A549 (cell line): ENCODE results near the gene EIF5. TPM values are rescaled to one million over a fixed set of nuclear protein-coding genes. Genes with fewer than 3 reads are reported as not detected.

Experiments
- ATAC-seq, 2 experiments: fragments of 200-7000 bp in 1 of 2; fragments of >200 bp in 1 of 2; cut with Nextera tagmentation in 1 of 2; cut with Tn5 transposase in 1 of 2; 3 replicates each; pipeline versions ENCODE4 v1.8.0 to v1.9.1; 2018 to 2020; ENCODE audit warnings: mild to moderate bottlenecking in 1 of 2, moderate library complexity in 1 of 2
- CTCF ChIA-PET: fragments of 300-600 bp; sonication (Branson Sonifier 250); formaldehyde crosslinking; extraction: SDS; loops from one replicate; lab custom pipeline; 2021; ENCODE audit warnings: antibody characterized with exemption, inconsistent platforms; lab: Yijun Ruan, JAX
- POLR2A ChIA-PET: fragments of 350-600 bp; formaldehyde crosslinking; extraction: SDS; loops from one replicate; lab custom pipeline; 2021; ENCODE audit warnings: antibody characterized with exemption, inconsistent platforms; lab: Yijun Ruan, JAX
- DNase-seq, 2 experiments: peaks; one replicate each; pipeline versions ENCODE4 v3.0.0 to v3.0.0-alpha.2; 2011 to 2016; ENCODE audit warnings: low read depth in 1 of 2, low spot score in 1 of 2
- FAIRE-seq: peaks from 2 replicates; lab custom pipeline; 2011; peaks lifted over from hg19 to GRCh38; lab: Jason Lieb, UNC
- H3K27ac ChIP-seq, 2 experiments: fragments of >200 bp; sonication (Bioruptor Twin); formaldehyde crosslinking; 3 replicates each; pipeline ENCODE4 v1.5.1; 2016 to 2017
- H3K4me1 ChIP-seq: fragments of >200 bp; sonication (Bioruptor Twin); formaldehyde crosslinking; 3 replicates; pipeline ENCODE4 v1.6.1; 2016
- H3K4me2 ChIP-seq: fragments of >200 bp; sonication (Bioruptor Twin); formaldehyde crosslinking; 3 replicates; pipeline ENCODE4 v1.6.1; 2016
- H3K4me3 ChIP-seq: fragments of >200 bp; sonication (Bioruptor Twin); formaldehyde crosslinking; 3 replicates; pipeline ENCODE4 v1.5.1; 2016
- H3K9me3 ChIP-seq: fragments of >200 bp; sonication (Bioruptor Twin); formaldehyde crosslinking; 3 replicates; pipeline ENCODE4 v1.6.1; 2016
- BCL3 ChIP-seq: fragments of >200 bp; sonication (Bioruptor Twin); formaldehyde crosslinking; IDR thresholded peaks from 3 replicates; pipeline ENCODE4 v1.6.1; 2016
- BHLHE40 ChIP-seq: IDR thresholded peaks from 2 replicates; pipeline ENCODE4 v1.6.1; 2012; ENCODE audit warnings: low read depth, low read length, inconsistent platforms
- CBX2 ChIP-seq: fragments of 200-600 bp; sonication (generic); IDR thresholded peaks from 2 replicates; pipeline ENCODE4 v1.6.1; 2016; ENCODE audit warnings: low read depth, mild to moderate bottlenecking, borderline replicate concordance
- CHD2 ChIP-seq: fragments of 150-350 bp; IDR thresholded peaks from 2 replicates; pipeline ENCODE4 v1.6.1; 2014; ENCODE audit warnings: low read length; ENCODE audit not compliant: partially characterized antibody
- ELK1 ChIP-seq: fragments of 150-350 bp; IDR thresholded peaks from 2 replicates; pipeline ENCODE4 v1.6.1; 2014; ENCODE audit warnings: low read depth, mild to moderate bottlenecking, low read length
- ESRRA ChIP-seq: fragments of 150-350 bp; IDR thresholded peaks from 2 replicates; pipeline ENCODE4 v1.6.1; 2014; ENCODE audit warnings: mild to moderate bottlenecking, low read length, borderline replicate concordance
- HES2 ChIP-seq: fragments of >200 bp; sonication (Bioruptor Twin); formaldehyde crosslinking; IDR thresholded peaks from 2 replicates; pipeline ENCODE4 v1.6.1; 2016
- HEYL ChIP-seq: fragments of 250-450 bp; sonication (Bioruptor Pico); IDR thresholded peaks from 2 replicates; pipeline ENCODE4 v1.8.0; 2021; ENCODE audit warnings: mild to moderate bottlenecking, moderate library complexity
- HOXA7 ChIP-seq: fragments of 250-450 bp; sonication (Bioruptor Pico); IDR thresholded peaks from 2 replicates; pipeline ENCODE4 v1.5.0; 2020; ENCODE audit warnings: mild to moderate bottlenecking, moderate library complexity
- JUNB ChIP-seq: fragments of >200 bp; sonication (Bioruptor Twin); formaldehyde crosslinking; IDR thresholded peaks from 2 replicates; pipeline ENCODE4 v1.6.1; 2016
- MAFK ChIP-seq: fragments of 450-650 bp; IDR thresholded peaks from 2 replicates; pipeline ENCODE4 v1.6.1; 2014; ENCODE audit not compliant: partially characterized antibody
- MAX ChIP-seq: IDR thresholded peaks from 2 replicates; pipeline ENCODE4 v1.6.1; 2012
- MAZ ChIP-seq: fragments of 150-350 bp; IDR thresholded peaks from 2 replicates; pipeline ENCODE4 v1.6.1; 2014; ENCODE audit warnings: antibody characterized with exemption, low read depth, low read length, borderline replicate concordance
- NR3C1 ChIP-seq: fragments of >200 bp; sonication (Bioruptor Twin); formaldehyde crosslinking; IDR thresholded peaks from 3 replicates; pipeline ENCODE4 v1.6.1; 2017
- POLR2A ChIP-seq: IDR thresholded peaks from 2 replicates; pipeline ENCODE4 v1.6.1; 2012; ENCODE audit warnings: mild to moderate bottlenecking, low read length
- RAD21 ChIP-seq, 2 experiments: fragments of >200 bp in 1 of 2; sonication (Bioruptor Twin) in 1 of 2; formaldehyde crosslinking in 1 of 2; IDR thresholded peaks in 1 of 2; conservative IDR thresholded peaks in 1 of 2; 2 replicates in 1 of 2; 3 replicates in 1 of 2; pipeline ENCODE4 v1.6.1; 2012 to 2018; ENCODE audit warnings: inconsistent platforms in 1 of 2
- RARB ChIP-seq: fragments of 250-450 bp; sonication (Bioruptor Pico); IDR thresholded peaks from 2 replicates; pipeline ENCODE4 v1.8.0; 2021; ENCODE audit warnings: mild to moderate bottlenecking, moderate library complexity
- REST ChIP-seq: fragments of 200-600 bp; sonication (generic); IDR thresholded peaks from 2 replicates; pipeline ENCODE4 v1.6.1; 2016; ENCODE audit warnings: antibody characterized with exemption, mild to moderate bottlenecking, moderate library complexity
- RFX5 ChIP-seq: fragments of 450-650 bp; IDR thresholded peaks from 2 replicates; pipeline ENCODE4 v1.7.1; 2014; ENCODE audit warnings: antibody characterized with exemption, mild to moderate bottlenecking, moderate library complexity
- TFCP2L1 ChIP-seq: fragments of 250-450 bp; sonication (Bioruptor Pico); IDR thresholded peaks from 2 replicates; pipeline ENCODE4 v1.5.0; 2021; ENCODE audit warnings: mild to moderate bottlenecking
- TP53 ChIP-seq: fragments of 250-450 bp; sonication (Bioruptor Pico); IDR thresholded peaks from 2 replicates; pipeline ENCODE4 v1.5.0; 2021; ENCODE audit warnings: mild to moderate bottlenecking, moderate library complexity
- USF2 ChIP-seq: fragments of 450-650 bp; IDR thresholded peaks from 2 replicates; pipeline ENCODE4 v1.6.1; 2014; ENCODE audit warnings: antibody characterized with exemption
- ZNF302 ChIP-seq: fragments of 250-450 bp; sonication (Bioruptor Pico); IDR thresholded peaks from 2 replicates; pipeline ENCODE4 v1.9.0; 2021; ENCODE audit warnings: inconsistent platforms, mild to moderate bottlenecking, moderate library complexity
- ZSCAN20 ChIP-seq: fragments of 250-450 bp; sonication (Bioruptor Pico); IDR thresholded peaks from 2 replicates; pipeline ENCODE4 v1.8.0; 2022; ENCODE audit warnings: mild to moderate bottlenecking, moderate library complexity
- WGBS: methylation state at CpG from one replicate; pipeline ENCODE4 v1.1.6; 2017; ENCODE audit errors: missing lambda C conversion rate; 5-methylcytosine and 5-hydroxymethylcytosine counted together
- polyA plus RNA-seq, 4 experiments: library from polyadenylated mRNA; depleted of rRNA in 3 of 4; stranded (reverse); fragments of >200 nt; fragmentation: RNase III in 1 of 4; extraction: RNeasy Plus Mini Kit Qiagen cat#74134 plus additional on column Dnase treatment in 1 of 4; gene quantifications; 2 replicates in 3 of 4; 3 replicates in 1 of 4; pipeline ENCODE4 v1.2.3, GENCODE V29; 2011 to 2017

EIF5 gene
- polyA plus RNA-seq, 2 of the 4 experiments (the other 2 are of a cell fraction) = 276 to 591 TPM

GRCh38 chr14:103318750-103319419, 15.2 kb upstream of the EIF5 start:
- DNase-seq = no peak
- FAIRE-seq = no peak
- no peak overlapping the region for H3K4me3 ChIP-seq
- ChIA-PET POLR2A (no interaction called here), CTCF (interaction anchor here (0.8 to 1.1 kb wide), 2 partner anchors 10 to 216 kb away, joined by 3 to 6 read pairs; no protein-coding TSS in a partner anchor)
- 69% methylated on average over 6 of the region's 6 CpGs for WGBS
- TF ChIP-seq ELK1 (no peak), BCL3 (no peak), ESRRA (no peak), MAFK (no peak)
- no peak for ATAC-seq
- no peaks in the 10 kb centered on the region for H3K4me1 ChIP-seq
- no peak overlapping the region for H3K4me2 ChIP-seq
- no peak overlapping the region for H3K27ac ChIP-seq
- no peaks in the 10 kb centered on the region for H3K9me3 ChIP-seq

- WGBS = 87% methylated on average over 7 of the region's 7 CpGs
- no peak overlapping the region for H3K27ac ChIP-seq
- ATAC-seq = no peak
- H3K4me1 ChIP-seq = no peaks in the 10 kb centered on the region
- no peak for DNase-seq
- no peaks in the 10 kb centered on the region for H3K9me3 ChIP-seq
- H3K4me3 ChIP-seq = no peak overlapping the region
- CTCF ChIA-PET = interaction anchor here (1.0 kb wide), 1 partner anchor 71 kb away, joined by 3 read pairs; no protein-coding TSS in a partner anchor
- TF ChIP-seq USF2 (no peak), RARB (CRISPR knock-in tag) (no peak), HES2 (no peak), REST (no peak), BHLHE40 (no peak), POLR2A (no peak), TFCP2L1 (CRISPR knock-in tag) (no peak), CBX2 (no peak), ZSCAN20 (CRISPR knock-in tag) (no peak), MAZ (no peak), RAD21 (conservative IDR thresholded peaks at IDR 0.05 in 1 of 2, IDR thresholded peaks at IDR 0.05 in 1 of 2) (no peak), CHD2 (no peak), MAX (no peak), HEYL (CRISPR knock-in tag) (no peak), RFX5 (no peak), NR3C1 (no peak), HOXA7 (CRISPR knock-in tag) (no peak), JUNB (no peak), TP53 (CRISPR knock-in tag) (no peak), ZNF302 (CRISPR knock-in tag) (no peak)
- no peak overlapping the region for H3K4me2 ChIP-seq
- POLR2A ChIA-PET = no interaction called here
- FAIRE-seq = no peak
Measured at GRCh38 chr14:103319422-103319821, 14.6 kb upstream of the EIF5 start.
